CD4-positive, alpha-beta memory T cell (primary cell): Measurements from ENCODE around the gene FA2H. TPM values are rescaled to one million over a fixed set of nuclear protein-coding genes. Genes with fewer than 3 reads are reported as not detected.
"Not testable (repeated sequence)": the region's sequence is repeated elsewhere in the genome, so short reads cannot be mapped to it uniquely, and the experiment has no call there.

Source experiments
- CTCF ChIA-PET: fragments of 350-600 bp; sonication (Branson Sonifier 250); formaldehyde crosslinking; loops from one replicate; lab custom pipeline; 2021; ENCODE audit warnings: inconsistent platforms; ENCODE audit not compliant: partially characterized antibody; lab: Charles Lee
- POLR2A ChIA-PET: fragments of 350-600 bp; sonication (Branson Sonifier 250); formaldehyde crosslinking; loops from one replicate; lab custom pipeline; 2021; ENCODE audit not compliant: partially characterized antibody; lab: Charles Lee
- DNase-seq, 5 donors: peaks; one replicate each; pipeline versions ENCODE4 v3.0.0 to v3.0.0-alpha.2; 2020 to 2022; ENCODE audit warnings: mixed read lengths in 1 of 5
- H3K27ac ChIP-seq: one replicate; pipeline ENCODE4 v1.7.0; 2013; ENCODE audit warnings: low read depth, low read length
- H3K27me3 ChIP-seq: 2 replicates; pipeline ENCODE4 v1.7.0; 2013; ENCODE audit warnings: mild to moderate bottlenecking, low read length, moderate library complexity; ENCODE audit not compliant: insufficient read depth
- H3K36me3 ChIP-seq: 2 replicates; pipeline ENCODE4 v1.7.0; 2013; ENCODE audit warnings: mild to moderate bottlenecking, low read length, moderate library complexity; ENCODE audit not compliant: insufficient read depth
- H3K4me1 ChIP-seq: 2 replicates; pipeline ENCODE4 v1.7.0; 2013; ENCODE audit warnings: mild to moderate bottlenecking, low read length, moderate library complexity; ENCODE audit not compliant: insufficient read depth
- H3K4me3 ChIP-seq, 2 donors: one replicate each; pipeline ENCODE4 v1.7.0; 2013; ENCODE audit warnings: low read length in 2 of 2, mild to moderate bottlenecking in 1 of 2
- H3K9me3 ChIP-seq, 2 donors: one replicate each; pipeline ENCODE4 v1.7.0; 2013; ENCODE audit warnings: low read length in 2 of 2, control low read depth in 1 of 2; ENCODE audit not compliant: control insufficient read depth in 1 of 2
- H3K27ac Mint-ChIP-seq, 7 donors: one replicate each; pipeline ENCODE4 v1.8.0; 2020 to 2021; ENCODE audit warnings: mixed read lengths in 7 of 7, mild to moderate bottlenecking in 6 of 7, inconsistent platforms in 3 of 7, moderate library complexity in 3 of 7
- H3K27me3 Mint-ChIP-seq, 2 donors: one replicate each; pipeline ENCODE4 v1.8.0; 2020 to 2021; ENCODE audit warnings: mixed read lengths in 2 of 2
- H3K36me3 Mint-ChIP-seq, 2 donors: one replicate each; pipeline ENCODE4 v1.8.0; 2020 to 2021; ENCODE audit warnings: mixed read lengths in 2 of 2, inconsistent platforms in 1 of 2, mild to moderate bottlenecking in 1 of 2
- H3K4me1 Mint-ChIP-seq, 4 donors: one replicate each; pipeline ENCODE4 v1.8.0; 2020 to 2021; ENCODE audit warnings: mixed read lengths in 4 of 4, mild to moderate bottlenecking in 1 of 4
- H3K4me3 Mint-ChIP-seq, 8 donors: one replicate each; pipeline ENCODE4 v1.8.0; 2020 to 2021; ENCODE audit warnings: mixed read lengths in 8 of 8, mild to moderate bottlenecking in 7 of 8, moderate library complexity in 6 of 8, inconsistent platforms in 3 of 8
- H3K9me3 Mint-ChIP-seq, 8 donors: one replicate each; pipeline ENCODE4 v1.8.0; 2020 to 2021; ENCODE audit warnings: mixed read lengths in 8 of 8, mild to moderate bottlenecking in 5 of 8, inconsistent platforms in 3 of 8, moderate library complexity in 1 of 8
- intact Hi-C: fragments of 100-400 bp; cut with micrococcal nuclease; formaldehyde crosslinking; loops from one replicate; pipeline ENCODE4 v1.15.1; 2023
- polyA plus RNA-seq, 2 donors: library from polyadenylated mRNA; unstranded; fragments of 300-500 nt; fragmentation: Illumina TruSeq; gene quantifications; one replicate each; pipeline ENCODE4 v1.2.3, GENCODE V29; 2021
- total RNA-seq, 2 experiments: library from RNA; stranded (reverse); gene quantifications; one replicate each; pipeline ENCODE4 v1.2.3, GENCODE V29; 2021

FA2H gene
- total and polyA plus RNA-seq, 4 experiments from 2014 or later: 0.17 to 0.21 TPM; not detected in 2

DNA sequence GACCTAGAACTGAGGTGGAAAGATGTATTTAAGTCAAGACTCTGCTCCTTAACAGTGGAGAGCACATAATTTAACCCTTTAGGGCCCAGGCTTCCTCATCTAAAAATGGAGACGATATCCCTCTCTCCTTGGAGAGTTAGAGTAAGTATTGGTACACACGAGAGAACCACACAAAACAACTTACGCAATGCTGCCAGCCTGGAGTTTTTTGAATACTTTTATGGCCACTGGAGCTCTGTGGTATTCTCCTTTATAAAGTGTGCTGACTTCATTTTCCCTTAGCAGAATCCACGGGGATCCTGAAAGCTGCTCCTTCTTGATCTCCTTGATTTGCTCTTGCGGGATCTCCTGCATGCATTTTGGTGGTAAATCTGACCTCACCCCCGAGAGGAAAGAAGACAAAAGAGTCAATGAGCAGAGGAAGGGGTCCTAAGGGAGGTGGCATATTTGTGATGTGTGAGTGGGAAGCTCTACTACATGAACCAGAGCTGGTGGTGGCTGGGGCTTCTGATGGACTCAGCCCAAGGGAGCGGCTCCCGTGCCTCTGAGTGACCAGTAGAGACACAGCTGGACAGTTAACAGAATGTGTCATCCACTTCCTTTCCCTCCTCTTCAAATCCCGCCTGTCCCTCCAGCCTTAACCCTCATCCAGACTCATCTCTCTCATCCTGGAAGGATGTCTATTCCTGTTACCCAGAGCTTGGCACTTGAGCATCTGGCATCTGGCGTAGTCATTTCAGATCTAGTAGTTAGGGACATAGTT is 83.3 kb downstream of the FA2H start:
- Histone ChIP-seq H3K36me3 (peaks cover 32% of the 10 kb centered on the region), H3K4me1 (peaks cover 5% of the 10 kb centered on the region), H3K27me3 (no peaks in the 10 kb centered on the region), H3K4me3 (no peak overlapping the region), H3K27ac (no peak overlapping the region), H3K9me3 (no peaks in the 10 kb centered on the region)
- Mint-ChIP-seq H3K4me3 (no peak overlapping the region), H3K4me1 (peaks cover 9 to 26% (median 22%) of the 10 kb centered on the region in 4 donors), H3K27ac (peak overlapping the region in 2 of 7 donors; percentile 1 to 57), H3K36me3 (peaks cover 57 to 71% of the 10 kb centered on the region in 2 donors), H3K27me3 (no peaks in the 10 kb centered on the region), H3K9me3 (no peaks in the 10 kb centered on the region)
- DNase-seq: no peak
- POLR2A ChIA-PET: interaction anchor here (0.5 to 2.2 kb wide), 3 partner anchors 9 to 1323 kb away, joined by 3 to 9 read pairs (median 3); partner anchors contain the start of gene MLKL
- CTCF ChIA-PET: no interaction called here
- intact Hi-C loops: no loop called here

DNA sequence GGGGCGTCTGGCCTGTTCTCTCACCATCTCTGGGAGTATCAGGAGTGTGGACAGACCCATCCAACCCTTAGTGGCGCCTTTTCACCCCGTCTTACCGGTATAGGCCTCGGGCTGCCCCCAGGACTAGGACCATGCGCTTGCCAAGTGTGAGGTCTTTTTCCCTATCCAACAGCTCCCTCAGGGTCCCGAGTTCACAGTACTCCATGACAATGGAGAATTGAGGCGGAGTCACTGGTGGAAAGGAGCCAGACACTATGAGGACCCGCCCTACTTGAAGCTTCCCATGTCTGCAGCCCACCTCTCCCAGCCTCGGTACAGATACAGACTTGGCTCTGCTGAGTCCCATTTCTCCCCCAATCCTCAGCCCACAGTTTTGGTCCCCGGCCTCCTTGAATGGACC is 92.1 kb downstream of the FA2H start:
- H3K9me3 Mint-ChIP-seq: no peaks in the 10 kb centered on the region
- Histone ChIP-seq H3K4me3 (no peak overlapping the region), H3K4me1 (no peaks in the 10 kb centered on the region), H3K27ac (no peak overlapping the region), H3K36me3 (peaks cover 33% of the 10 kb centered on the region), H3K27me3 (no peaks in the 10 kb centered on the region), H3K9me3 (no peaks in the 10 kb centered on the region)
- DNase-seq: no peak
- H3K4me1 Mint-ChIP-seq: no peaks in the 10 kb centered on the region
- H3K27ac Mint-ChIP-seq: peak overlapping the region in 4 of 7 donors; percentile 23 to 63 (median 43)
- POLR2A ChIA-PET: interaction anchor here (1.1 kb wide), 1 partner anchor 18 kb away, joined by 3 read pairs; the partner anchor contains the start of gene MLKL
- CTCF ChIA-PET: no interaction called here
- H3K27me3 Mint-ChIP-seq: no peaks in the 10 kb centered on the region
- H3K36me3 Mint-ChIP-seq: peaks cover 33 to 60% of the 10 kb centered on the region in 2 donors
- H3K4me3 Mint-ChIP-seq: no peak overlapping the region
- intact Hi-C loops: no loop called here

DNA sequence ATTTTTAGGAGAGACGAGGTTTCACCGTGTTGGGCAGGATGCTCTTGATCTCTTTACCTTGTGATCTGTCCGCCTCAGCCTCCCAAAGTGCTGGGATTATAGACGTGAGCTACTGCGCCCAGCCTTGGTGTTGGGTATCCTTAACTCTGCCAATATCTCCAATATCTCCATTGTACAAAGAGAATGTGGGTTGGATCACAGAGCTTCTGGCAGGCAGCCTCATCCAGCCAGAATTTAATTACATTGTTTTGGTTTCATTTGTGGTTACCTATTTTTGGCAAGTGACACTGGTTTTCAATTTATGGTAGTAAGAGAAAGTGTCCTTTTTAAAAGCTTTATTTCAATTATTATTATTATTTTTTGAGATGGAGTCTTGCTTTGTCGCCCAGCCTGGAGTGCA is 93.9 kb downstream of the FA2H start:
- Histone ChIP-seq H3K27ac (no peak overlapping the region), H3K9me3 (no peaks in the 10 kb centered on the region), H3K27me3 (no peaks in the 10 kb centered on the region), H3K4me1 (no peaks in the 10 kb centered on the region), H3K4me3 (no peak overlapping the region), H3K36me3 (peaks cover 32% of the 10 kb centered on the region)
- ChIA-PET POLR2A (no interaction called here), CTCF (interaction anchor here (1.1 kb wide), 1 partner anchor 13 kb away, joined by 3 read pairs; the partner anchor contains the start of gene RFWD3)
- peaks cover 41 to 67% of the 10 kb centered on the region in 2 donors for H3K36me3 Mint-ChIP-seq
- no peak overlapping the region for H3K4me3 Mint-ChIP-seq
- no peaks in the 10 kb centered on the region for H3K4me1 Mint-ChIP-seq
- DNase-seq: no peak
- H3K9me3 Mint-ChIP-seq: no peaks in the 10 kb centered on the region
- peak overlapping the region in 1 of 7 donors; percentile 42 for H3K27ac Mint-ChIP-seq
- intact Hi-C loops: no loop called here
- H3K27me3 Mint-ChIP-seq: no peaks in the 10 kb centered on the region

DNA sequence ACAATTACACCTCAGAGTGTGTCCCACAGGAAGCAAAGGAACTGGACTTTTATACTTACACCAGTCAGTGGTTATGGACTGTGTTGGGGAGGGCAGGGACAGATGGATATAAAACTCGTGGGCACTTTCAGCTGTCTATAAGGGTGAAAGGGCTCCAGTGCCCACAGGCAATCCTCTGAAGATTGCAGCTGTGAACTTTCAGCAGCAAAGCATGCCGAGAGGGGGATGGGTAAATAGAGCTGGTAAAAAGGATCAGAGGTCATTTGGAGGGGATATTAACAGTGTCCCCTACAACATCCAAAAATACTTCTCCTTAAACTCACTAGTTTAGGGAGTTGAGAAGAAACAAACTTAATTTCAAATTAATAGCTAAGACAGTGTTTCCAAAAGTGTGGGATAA is 94.6 kb downstream of the FA2H start:
- H3K9me3 Mint-ChIP-seq: no peaks in the 10 kb centered on the region
- H3K27ac Mint-ChIP-seq: peak overlapping the region in 4 of 7 donors; percentile 33 to 79 (median 39)
- no peaks in the 10 kb centered on the region for H3K4me1 Mint-ChIP-seq

DNA sequence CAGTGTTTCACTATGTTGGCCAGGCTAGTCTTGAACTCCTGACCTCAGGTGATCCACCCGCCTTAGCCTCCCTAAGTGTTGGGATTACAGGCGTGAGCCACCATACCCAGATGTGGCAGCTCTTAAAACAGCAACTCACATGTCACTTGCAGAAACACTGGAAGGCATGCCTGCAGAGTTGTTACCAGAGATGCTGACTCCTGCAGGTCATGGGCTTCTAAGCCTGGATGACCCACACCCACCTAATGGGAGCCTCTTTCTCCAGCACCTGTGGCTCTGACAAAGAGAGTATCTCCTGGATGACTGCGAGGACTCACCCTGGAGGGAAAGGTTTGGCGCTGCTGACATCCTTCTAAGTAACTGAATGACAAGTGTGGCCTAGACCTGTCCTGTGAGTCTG is 96.8 kb downstream of the FA2H start:
- no peak overlapping the region for H3K4me3 ChIP-seq
- Mint-ChIP-seq H3K27me3 (no peaks in the 10 kb centered on the region), H3K36me3 (peaks cover 43 to 74% of the 10 kb centered on the region in 2 donors), H3K4me3 (no peak overlapping the region), H3K4me1 (no peaks in the 10 kb centered on the region), H3K27ac (peak overlapping the region in 1 of 7 donors; percentile 39), H3K9me3 (no peaks in the 10 kb centered on the region)
- ChIA-PET POLR2A (no interaction called here), CTCF (no interaction called here)
- no peaks in the 10 kb centered on the region for H3K9me3 ChIP-seq
- DNase-seq: no peak
- H3K36me3 ChIP-seq: peaks cover 41% of the 10 kb centered on the region
- H3K4me1 ChIP-seq: no peaks in the 10 kb centered on the region
- intact Hi-C loops: no loop called here
- no peak overlapping the region for H3K27ac ChIP-seq
- H3K27me3 ChIP-seq: no peaks in the 10 kb centered on the region

More for the DNA sequence above, 94.6 kb downstream of the FA2H start:
- peaks cover 32% of the 10 kb centered on the region for H3K36me3 ChIP-seq
- no peaks in the 10 kb centered on the region for H3K4me1 ChIP-seq
- CTCF ChIA-PET: interaction anchor here (2.2 kb wide), 1 partner anchor 20 kb away, joined by 5 read pairs; the partner anchor contains the start of gene MLKL
- no peaks in the 10 kb centered on the region for H3K27me3 ChIP-seq
- POLR2A ChIA-PET: no interaction called here
- no peak overlapping the region for H3K27ac ChIP-seq
- Mint-ChIP-seq H3K36me3 (peaks cover 40 to 67% of the 10 kb centered on the region in 2 donors), H3K4me3 (no peak overlapping the region), H3K27me3 (no peaks in the 10 kb centered on the region)
- intact Hi-C loops: no loop called here
- no peak overlapping the region for H3K4me3 ChIP-seq
- no peaks in the 10 kb centered on the region for H3K9me3 ChIP-seq
- no peak for DNase-seq

DNA sequence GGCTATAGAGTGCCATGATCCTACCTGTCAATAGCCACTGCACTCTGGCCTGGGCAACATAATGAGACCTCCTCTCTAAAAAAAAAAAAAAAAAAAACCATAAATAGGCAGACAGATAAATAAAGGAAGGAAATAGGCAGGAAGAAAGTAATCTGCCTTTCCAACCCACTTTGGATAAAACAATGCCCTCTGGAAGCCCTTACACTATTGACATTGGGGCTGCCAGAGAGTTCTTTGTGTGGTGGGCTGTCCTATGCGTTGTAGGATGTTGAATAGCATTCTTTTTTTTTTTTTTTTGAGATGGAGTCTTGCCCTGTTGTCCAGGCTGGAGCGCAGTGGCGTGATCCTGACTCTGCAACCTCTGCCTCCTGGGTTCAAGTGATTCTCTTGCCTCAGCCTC is 100.7 kb downstream of the FA2H start:
- H3K27me3 Mint-ChIP-seq: no peaks in the 10 kb centered on the region
- H3K4me3 Mint-ChIP-seq: no peak overlapping the region
- no peaks in the 10 kb centered on the region for H3K9me3 Mint-ChIP-seq
- no peaks in the 10 kb centered on the region for H3K4me1 ChIP-seq
- H3K27me3 ChIP-seq: no peaks in the 10 kb centered on the region
- H3K36me3 ChIP-seq: peaks cover 37% of the 10 kb centered on the region
- CTCF ChIA-PET: no interaction called here
- H3K4me1 Mint-ChIP-seq: no peaks in the 10 kb centered on the region
- DNase-seq: no peak
- POLR2A ChIA-PET: no interaction called here
- intact Hi-C loops: no loop called here
- no peak overlapping the region for H3K27ac Mint-ChIP-seq
- H3K36me3 Mint-ChIP-seq: peaks cover 46 to 59% of the 10 kb centered on the region in 2 donors
- H3K9me3 ChIP-seq: no peaks in the 10 kb centered on the region
- H3K4me3 ChIP-seq: no peak overlapping the region
- H3K27ac ChIP-seq: no peak overlapping the region

DNA sequence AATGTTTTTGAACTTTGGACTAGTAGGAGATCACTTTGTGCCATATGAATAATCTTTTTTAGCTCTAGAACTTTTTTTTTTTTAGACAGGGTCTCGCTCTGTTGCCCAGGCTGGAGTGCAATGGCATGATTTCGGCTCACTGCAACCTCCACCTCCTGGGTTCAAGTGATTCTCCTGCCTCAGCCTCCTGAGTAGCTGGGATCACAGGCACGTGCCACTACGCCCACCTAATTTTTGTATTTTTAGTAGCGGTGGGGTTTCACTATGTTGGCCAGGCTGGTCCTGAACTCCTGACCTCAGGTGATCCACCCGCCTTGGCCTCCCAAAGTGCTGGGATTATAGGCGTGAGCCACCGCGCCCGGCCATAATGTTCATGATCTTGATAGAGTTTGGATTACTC is 105.7 kb downstream of the FA2H start:
- H3K27ac ChIP-seq, H3K9me3 Mint-ChIP-seq, DNase-seq, H3K27me3 ChIP-seq, H3K9me3 ChIP-seq, H3K27me3 Mint-ChIP-seq, H3K4me3 ChIP-seq: not testable (repeated sequence)
- Mint-ChIP-seq H3K36me3 (peaks cover 23 to 33% of the 10 kb centered on the region in 2 donors), H3K4me3 (peak overlapping the region in 1 of 8 donors; percentile 62), H3K27ac (peak overlapping the region in 1 of 7 donors; percentile 98), H3K4me1 (peaks cover 5 to 29% (median 21%) of the 10 kb centered on the region in 4 donors)
- H3K4me1 ChIP-seq: peaks cover 22% of the 10 kb centered on the region
- peaks cover 28% of the 10 kb centered on the region for H3K36me3 ChIP-seq
- ChIA-PET POLR2A (interaction anchor here (5.6 kb wide), 1 partner anchor 31 kb away, joined by 54 read pairs; the partner anchor contains the start of gene MLKL), CTCF (interaction anchor here (0.6 to 3.0 kb wide), 2 partner anchors 12 to 32 kb away, joined by 3 to 15 read pairs; no protein-coding TSS in a partner anchor)
- intact Hi-C loops: loop anchor here (5.0 kb wide), 1 partner anchor 372 kb away; the partner anchor contains the start of gene PSMD7
